NCI-H1048 (cell line): Measurements from ENCODE around the gene CEACAM1.
"Not testable (repeated sequence)": the region's sequence is repeated elsewhere in the genome, so short reads cannot be mapped to it uniquely, and the experiment has no call there.

ENCODE experiments used
- DNase-seq: peaks from one replicate; lab custom pipeline; 2025; lab: John Stamatoyannopoulos, UW

The CEACAM1 gene

GRCh38 chr19:42473686-42474085, 54.6 kb downstream of the CEACAM1 start:
- no peak for DNase-seq

- DNase-seq, result no peak
Measured at GRCh38 chr19:42472402-42473147, 55.7 kb downstream of the CEACAM1 start.

GRCh38 chr19:42471554-42472249, 56.6 kb downstream of the CEACAM1 start:
- no peak for DNase-seq

- DNase-seq, result no peak
Measured at GRCh38 chr19:42469311-42470235, 58.7 kb downstream of the CEACAM1 start.

- DNase-seq, result no peak
Measured at GRCh38 chr19:42468273-42468796, 59.9 kb downstream of the CEACAM1 start.

- no peak for DNase-seq
Measured at GRCh38 chr19:42467183-42467760, 61.0 kb downstream of the CEACAM1 start.

- no peak for DNase-seq
Measured at GRCh38 chr19:42466521-42467182, 61.6 kb downstream of the CEACAM1 start.

- DNase-seq, result no peak
Measured at GRCh38 chr19:42465827-42466280, 62.4 kb downstream of the CEACAM1 start.

- no peak for DNase-seq
Measured at GRCh38 chr19:42461700-42462324, 66.5 kb downstream of the CEACAM1 start.

GRCh38 chr19:42461231-42461630, 67.0 kb downstream of the CEACAM1 start:
- DNase-seq, result not testable (repeated sequence)

GRCh38 chr19:42459926-42460325, 68.4 kb downstream of the CEACAM1 start:
- no peak for DNase-seq
